Measurements from ENCODE around the gene MRPL51.
"Not testable (repeated sequence)": the region's sequence is repeated elsewhere in the genome, so short reads cannot be mapped to it uniquely, and the experiment has no call there.

Gene MRPL51

DNA sequence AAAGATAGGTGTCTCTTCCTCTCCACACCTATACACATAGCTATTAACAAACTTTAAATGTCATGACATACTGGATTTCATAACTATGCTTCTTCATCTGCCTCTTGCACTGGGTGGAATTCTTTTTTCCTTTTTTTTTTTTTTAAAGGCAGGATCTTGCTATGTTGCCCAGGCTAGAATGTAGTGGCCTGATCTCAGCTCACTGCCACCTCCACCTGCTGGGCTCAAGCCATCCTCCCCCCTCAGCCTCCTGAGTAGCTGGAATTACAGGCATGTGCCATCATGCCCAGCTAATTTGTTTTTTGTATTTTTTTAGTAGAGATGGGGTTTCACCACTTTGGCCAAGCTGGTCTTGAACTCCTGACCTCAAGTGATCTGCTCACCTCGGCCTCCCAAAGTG is 4.8 kb downstream of the MRPL51 start:
- peaks cover 10% of the 10 kb centered on the region for H3K4me1 ChIP-seq (ENCODE audit: insufficient read depth, low read length)
- DNase-seq (no peak), ATAC-seq (ENCODE audit: insufficient read depth, low read depth) (no peak)
- H3K4me3 ChIP-seq (ENCODE audit: low read depth in 1 of 2, low read length in 2 of 2) = no peak overlapping the region
- no peak overlapping the region for H3K4me2 ChIP-seq (ENCODE audit: insufficient read depth, low read length)
- H2AFZ ChIP-seq (ENCODE audit: low read depth, low read length) = no peak overlapping the region
- no peak overlapping the region for H3K9ac ChIP-seq (ENCODE audit: low read depth, low read length)
- peaks cover 12% of the 10 kb centered on the region for H3K79me2 ChIP-seq (ENCODE audit: insufficient read depth, low read length)
- TF ChIP-seq EZH2 (IDR thresholded peaks at IDR 0.05; ENCODE audit: borderline replicate concordance, low read depth, low read length, severe bottlenecking) = no peak
- TF ChIP-seq, protein P1, sequence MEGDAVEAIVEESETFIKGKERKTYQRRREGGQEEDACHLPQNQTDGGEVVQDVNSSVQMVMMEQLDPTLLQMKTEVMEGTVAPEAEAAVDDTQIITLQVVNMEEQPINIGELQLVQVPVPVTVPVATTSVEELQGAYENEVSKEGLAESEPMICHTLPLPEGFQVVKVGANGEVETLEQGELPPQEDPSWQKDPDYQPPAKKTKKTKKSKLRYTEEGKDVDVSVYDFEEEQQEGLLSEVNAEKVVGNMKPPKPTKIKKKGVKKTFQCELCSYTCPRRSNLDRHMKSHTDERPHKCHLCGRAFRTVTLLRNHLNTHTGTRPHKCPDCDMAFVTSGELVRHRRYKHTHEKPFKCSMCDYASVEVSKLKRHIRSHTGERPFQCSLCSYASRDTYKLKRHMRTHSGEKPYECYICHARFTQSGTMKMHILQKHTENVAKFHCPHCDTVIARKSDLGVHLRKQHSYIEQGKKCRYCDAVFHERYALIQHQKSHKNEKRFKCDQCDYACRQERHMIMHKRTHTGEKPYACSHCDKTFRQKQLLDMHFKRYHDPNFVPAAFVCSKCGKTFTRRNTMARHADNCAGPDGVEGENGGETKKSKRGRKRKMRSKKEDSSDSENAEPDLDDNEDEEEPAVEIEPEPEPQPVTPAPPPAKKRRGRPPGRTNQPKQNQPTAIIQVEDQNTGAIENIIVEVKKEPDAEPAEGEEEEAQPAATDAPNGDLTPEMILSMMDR (IDR thresholded peaks at IDR 0.05; ENCODE audit: borderline replicate concordance, extremely low read depth, low read length, poor library complexity, severe bottlenecking) = no peak
- H3K27ac ChIP-seq (ENCODE audit: low read length) = no peak overlapping the region
- H3K36me3 ChIP-seq (ENCODE audit: insufficient read depth, low read length) = peaks cover 9% of the 10 kb centered on the region; the same call in 1 of the 2 replicates
- H3K27me3 ChIP-seq (ENCODE audit: insufficient read depth, low read length, poor library complexity) = no peaks in the 10 kb centered on the region
- H3K9me3 ChIP-seq (ENCODE audit: insufficient read depth, low read length, severe bottlenecking) = no peaks in the 10 kb centered on the region
- no peaks in the 10 kb centered on the region for H4K20me1 ChIP-seq (ENCODE audit: insufficient read depth, low read length)

DNA sequence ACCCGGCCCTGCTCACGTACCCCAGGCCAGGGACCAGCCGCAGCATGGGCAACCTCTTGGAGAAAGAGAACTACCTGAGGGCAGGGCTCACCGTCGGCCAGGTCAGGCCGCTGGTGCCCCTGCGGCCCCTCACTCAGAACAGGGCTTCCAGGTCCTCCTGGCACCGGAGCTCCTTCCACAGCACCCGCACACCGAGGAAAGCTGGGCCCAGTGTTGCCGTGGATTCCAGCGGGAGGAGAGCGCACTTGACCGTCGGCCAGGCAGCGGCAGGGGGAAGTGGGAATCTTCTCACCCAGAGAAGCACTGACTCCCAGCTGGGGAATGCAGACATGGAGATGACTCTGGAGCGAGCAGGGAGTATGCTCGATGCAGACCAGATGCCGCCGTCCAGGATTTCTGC is 14.6 kb downstream of the MRPL51 start:
- Histone ChIP-seq H3K9me3 (ENCODE audit: insufficient read depth, low read length, severe bottlenecking) (no peaks in the 10 kb centered on the region), H3K4me1 (ENCODE audit: insufficient read depth, low read length) (no peaks in the 10 kb centered on the region), H2AFZ (ENCODE audit: low read depth, low read length) (no peak overlapping the region), H3K27ac (ENCODE audit: low read length) (no peak overlapping the region), H3K9ac (ENCODE audit: low read depth, low read length) (no peak overlapping the region), H3K79me2 (ENCODE audit: insufficient read depth, low read length) (no peaks in the 10 kb centered on the region), H4K20me1 (ENCODE audit: insufficient read depth, low read length) (no peaks in the 10 kb centered on the region), H3K4me3 (ENCODE audit: low read depth in 1 of 2, low read length in 2 of 2) (no peak overlapping the region), H3K36me3 (ENCODE audit: insufficient read depth, low read length) (no peaks in the 10 kb centered on the region), H3K4me2 (ENCODE audit: insufficient read depth, low read length) (no peak overlapping the region), H3K27me3 (ENCODE audit: insufficient read depth, low read length, poor library complexity) (no peaks in the 10 kb centered on the region)
- DNase-seq (no peak), ATAC-seq (ENCODE audit: insufficient read depth, low read depth) (no peak)
- TF ChIP-seq, protein P1 (IDR thresholded peaks at IDR 0.05; ENCODE audit: borderline replicate concordance, extremely low read depth, low read length, poor library complexity, severe bottlenecking) = no peak
- TF ChIP-seq EZH2 (IDR thresholded peaks at IDR 0.05; ENCODE audit: borderline replicate concordance, low read depth, low read length, severe bottlenecking) = no peak

DNA sequence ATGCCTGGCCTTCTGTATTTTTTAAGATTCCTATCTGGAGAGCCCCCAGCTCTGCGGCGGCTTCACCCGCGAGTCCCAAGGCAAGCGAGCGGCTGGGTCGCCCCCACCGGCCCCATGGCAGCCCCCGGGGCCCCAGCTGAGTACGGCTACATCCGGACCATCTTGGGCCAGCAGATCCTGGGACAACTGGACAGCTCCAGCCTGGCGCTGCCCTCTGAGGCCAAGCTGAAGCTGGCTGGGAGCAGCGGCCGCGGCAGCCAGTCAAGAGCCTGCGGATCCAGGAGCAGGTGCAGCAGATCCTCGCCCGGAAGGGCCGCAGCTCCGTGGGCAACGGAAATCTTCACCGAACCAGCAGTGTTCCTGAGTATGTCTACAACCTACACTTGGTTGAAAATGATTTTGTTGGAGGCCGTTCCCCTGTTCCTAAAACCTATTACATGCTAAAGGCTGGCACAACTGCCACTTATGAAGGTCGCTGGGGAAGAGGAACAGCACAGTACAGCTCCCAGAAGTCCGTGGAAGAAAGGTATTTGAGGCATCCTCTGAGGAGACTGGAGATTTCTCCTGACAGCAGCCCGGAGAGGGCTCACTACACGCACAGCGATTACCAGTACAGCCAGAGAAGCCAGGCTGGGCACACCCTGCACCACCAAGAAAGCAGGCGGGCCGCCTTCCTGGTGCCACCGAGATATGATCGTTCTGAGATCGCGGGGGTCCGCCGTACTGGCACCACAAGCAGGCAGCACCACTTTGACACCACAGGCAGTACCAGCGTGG is 15.3 kb downstream of the MRPL51 start:
- not testable (repeated sequence) for H3K4me1 ChIP-seq (ENCODE audit: insufficient read depth, low read length); DNase-seq; H2AFZ ChIP-seq (ENCODE audit: low read depth, low read length); H3K9ac ChIP-seq (ENCODE audit: low read depth, low read length); H3K79me2 ChIP-seq (ENCODE audit: insufficient read depth, low read length); H4K20me1 ChIP-seq (ENCODE audit: insufficient read depth, low read length); H3K36me3 ChIP-seq (ENCODE audit: insufficient read depth, low read length); H3K27ac ChIP-seq (ENCODE audit: low read length); H3K4me3 ChIP-seq (ENCODE audit: low read depth in 1 of 2, low read length in 2 of 2); H3K27me3 ChIP-seq (ENCODE audit: insufficient read depth, low read length, poor library complexity); ATAC-seq (ENCODE audit: insufficient read depth, low read depth); H3K4me2 ChIP-seq (ENCODE audit: insufficient read depth, low read length); H3K9me3 ChIP-seq (ENCODE audit: insufficient read depth, low read length, severe bottlenecking)

DNA sequence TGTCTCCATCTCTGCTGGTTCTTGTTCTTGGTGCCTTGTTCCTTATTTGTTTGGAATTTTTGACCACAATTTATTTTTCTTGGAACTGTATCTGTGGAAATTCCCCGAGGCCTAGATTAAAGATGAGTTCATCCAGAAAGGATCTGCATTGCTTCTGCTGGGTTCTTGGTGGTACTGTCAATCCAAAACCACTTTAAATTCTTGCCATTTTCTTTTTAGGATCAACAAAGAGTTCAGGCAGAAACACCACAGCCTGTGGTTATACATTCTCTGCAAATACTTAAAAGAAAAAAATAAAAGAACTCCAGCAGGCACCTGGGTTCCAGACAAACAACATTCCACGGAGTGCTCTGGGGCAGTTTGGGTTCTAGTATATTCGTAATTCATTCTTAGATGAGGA is 16.6 kb downstream of the MRPL51 start:
- Histone ChIP-seq H3K9me3 (ENCODE audit: insufficient read depth, low read length, severe bottlenecking) (no peaks in the 10 kb centered on the region), H3K36me3 (ENCODE audit: insufficient read depth, low read length) (no peaks in the 10 kb centered on the region), H4K20me1 (ENCODE audit: insufficient read depth, low read length) (no peaks in the 10 kb centered on the region), H3K4me2 (ENCODE audit: insufficient read depth, low read length) (no peak overlapping the region), H3K9ac (ENCODE audit: low read depth, low read length) (no peak overlapping the region), H3K79me2 (ENCODE audit: insufficient read depth, low read length) (no peaks in the 10 kb centered on the region), H3K27ac (ENCODE audit: low read length) (no peak overlapping the region), H3K4me3 (ENCODE audit: low read depth in 1 of 2, low read length in 2 of 2) (no peak overlapping the region), H3K27me3 (ENCODE audit: insufficient read depth, low read length, poor library complexity) (no peaks in the 10 kb centered on the region), H2AFZ (ENCODE audit: low read depth, low read length) (no peak overlapping the region), H3K4me1 (ENCODE audit: insufficient read depth, low read length) (peaks cover 2% of the 10 kb centered on the region)
- DNase-seq = no peak
- TF ChIP-seq EZH2 (IDR thresholded peaks at IDR 0.05; ENCODE audit: borderline replicate concordance, low read depth, low read length, severe bottlenecking) = no peak
- TF ChIP-seq, protein P1 (IDR thresholded peaks at IDR 0.05; ENCODE audit: borderline replicate concordance, extremely low read depth, low read length, poor library complexity, severe bottlenecking) = no peak
- no peak for ATAC-seq (ENCODE audit: insufficient read depth, low read depth)

DNA sequence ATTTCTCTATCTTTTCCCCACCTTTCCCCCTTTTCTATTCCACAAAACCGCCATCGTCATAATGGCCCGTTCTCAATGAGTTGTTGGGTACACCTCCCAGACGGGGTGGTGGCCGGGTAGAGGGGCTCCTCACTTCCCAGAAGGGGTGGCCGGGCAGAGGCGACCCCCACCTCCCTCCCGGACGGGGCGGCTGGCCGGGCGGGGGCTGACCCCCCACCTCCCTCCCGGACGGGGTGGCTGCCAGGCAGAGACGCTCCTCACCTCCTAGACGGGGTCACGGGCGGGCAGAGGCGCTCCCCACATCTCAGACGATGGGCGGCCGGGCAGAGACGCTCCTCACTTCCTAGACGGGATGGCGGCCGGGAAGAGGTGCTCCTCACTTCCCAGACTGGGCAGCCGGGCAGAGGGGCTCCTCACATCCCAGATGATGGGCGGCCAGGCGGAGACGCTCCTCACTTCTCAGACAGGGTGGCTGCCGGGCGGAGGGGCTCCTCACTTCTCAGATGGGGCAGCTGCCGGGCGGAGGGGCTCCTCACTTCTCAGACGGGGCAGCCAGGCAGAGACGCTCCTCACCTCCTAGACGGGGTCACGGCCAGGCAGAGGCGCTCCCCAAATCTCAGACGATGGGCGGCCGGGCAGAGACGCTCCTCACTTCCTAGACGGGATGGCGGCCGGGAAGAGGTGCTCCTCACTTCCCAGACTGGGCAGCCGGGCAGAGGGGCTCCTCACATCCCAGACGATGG is 17.7 kb downstream of the MRPL51 start:
- not testable (repeated sequence) for H3K79me2 ChIP-seq (ENCODE audit: insufficient read depth, low read length); H3K36me3 ChIP-seq (ENCODE audit: insufficient read depth, low read length); H3K9me3 ChIP-seq (ENCODE audit: insufficient read depth, low read length, severe bottlenecking); ATAC-seq (ENCODE audit: insufficient read depth, low read depth); H3K27me3 ChIP-seq (ENCODE audit: insufficient read depth, low read length, poor library complexity); H3K4me3 ChIP-seq (ENCODE audit: low read depth in 1 of 2, low read length in 2 of 2); DNase-seq; H2AFZ ChIP-seq (ENCODE audit: low read depth, low read length); H4K20me1 ChIP-seq (ENCODE audit: insufficient read depth, low read length); H3K27ac ChIP-seq (ENCODE audit: low read length); H3K9ac ChIP-seq (ENCODE audit: low read depth, low read length); H3K4me1 ChIP-seq (ENCODE audit: insufficient read depth, low read length); H3K4me2 ChIP-seq (ENCODE audit: insufficient read depth, low read length)

Data from DND-41 (cell line).